Right atrium auricular region (tissue), 2 donors: ENCODE measurements around the gene RGS6. TPM values are rescaled to one million over a fixed set of nuclear protein-coding genes. Genes with fewer than 3 reads are reported as not detected.
"Not testable (repeated sequence)": the region's sequence is repeated elsewhere in the genome, so short reads cannot be mapped to it uniquely, and the experiment has no call there.

Experiments used
- DNase-seq: peaks from one replicate; pipeline ENCODE4 v3.0.0-alpha.2; 2019; ENCODE audit warnings: low spot score
- H3K27ac ChIP-seq, 2 donors: fragments of 200-600 bp; sonication (generic); 1 replicate in 1 of 2; 2 replicates in 1 of 2; pipeline ENCODE4 v1.5.1; 2016 to 2019
- H3K27me3 ChIP-seq, 2 donors: fragments of 200-600 bp; sonication (generic); one replicate each; pipeline versions ENCODE4 v1.5.1 to v1.6.0; 2017 to 2019
- H3K36me3 ChIP-seq: fragments of 200-600 bp; sonication (generic); one replicate; pipeline ENCODE4 v1.5.1; 2016
- H3K4me1 ChIP-seq, 2 donors: fragments of 200-600 bp; sonication (generic); one replicate each; pipeline versions ENCODE4 v1.5.1 to v1.6.0; 2017 to 2019
- H3K4me3 ChIP-seq, 2 donors: fragments of 200-600 bp; sonication (generic); 1 replicate in 1 of 2; 2 replicates in 1 of 2; pipeline ENCODE4 v1.5.1; 2017 to 2019; ENCODE audit warnings: mild to moderate bottlenecking in 1 of 2, moderate library complexity in 1 of 2
- H3K9me3 ChIP-seq, 2 donors: fragments of 200-600 bp; sonication (generic); one replicate each; pipeline ENCODE4 v1.5.1; 2019
- total RNA-seq, 2 donors: library from RNA; depleted of rRNA; stranded (reverse); fragments of >200 nt; gene quantifications; one replicate each; pipeline ENCODE4 v1.1.0, GENCODE V29; 2016
- TF ChIP-seq, protein P1 (sequence below), 2 donors: fragments of 200-600 bp; sonication (generic); IDR thresholded peaks; one replicate each; pipeline ENCODE4 v1.5.1; 2019; ENCODE audit warnings: antibody characterized with exemption in 2 of 2

Gene RGS6
- total RNA-seq, 2 donors from 2014 or later, result 12.1 to 13.1 TPM

DNA sequence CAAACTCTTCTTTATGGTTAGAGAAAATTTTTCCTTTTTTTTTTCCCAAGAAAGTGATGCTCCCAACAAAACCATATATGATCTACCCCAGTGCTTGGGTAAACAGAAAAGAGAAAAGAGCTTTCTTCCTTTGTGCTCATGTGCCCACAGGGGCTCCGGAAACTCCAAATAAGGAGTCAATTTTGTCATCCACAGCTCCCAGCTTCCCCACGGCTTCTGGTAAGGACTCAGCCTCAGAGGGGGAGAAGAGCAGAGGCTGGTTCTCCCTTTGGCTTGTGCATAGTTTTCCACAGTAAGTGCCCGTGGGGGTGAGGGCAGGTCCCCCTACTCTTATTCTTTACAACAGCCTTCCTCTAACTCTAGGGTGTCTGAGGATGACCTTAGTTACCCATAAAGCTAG is 13.3 kb upstream of the RGS6 start:
- no peak for DNase-seq
- Histone ChIP-seq H3K27me3 (no peaks in the 10 kb centered on the region), H3K36me3 (no peaks in the 10 kb centered on the region), H3K27ac (no peak overlapping the region), H3K4me1 (no peaks in the 10 kb centered on the region), H3K4me3 (no peak overlapping the region), H3K9me3 (no peaks in the 10 kb centered on the region)
- TF ChIP-seq, protein P1, sequence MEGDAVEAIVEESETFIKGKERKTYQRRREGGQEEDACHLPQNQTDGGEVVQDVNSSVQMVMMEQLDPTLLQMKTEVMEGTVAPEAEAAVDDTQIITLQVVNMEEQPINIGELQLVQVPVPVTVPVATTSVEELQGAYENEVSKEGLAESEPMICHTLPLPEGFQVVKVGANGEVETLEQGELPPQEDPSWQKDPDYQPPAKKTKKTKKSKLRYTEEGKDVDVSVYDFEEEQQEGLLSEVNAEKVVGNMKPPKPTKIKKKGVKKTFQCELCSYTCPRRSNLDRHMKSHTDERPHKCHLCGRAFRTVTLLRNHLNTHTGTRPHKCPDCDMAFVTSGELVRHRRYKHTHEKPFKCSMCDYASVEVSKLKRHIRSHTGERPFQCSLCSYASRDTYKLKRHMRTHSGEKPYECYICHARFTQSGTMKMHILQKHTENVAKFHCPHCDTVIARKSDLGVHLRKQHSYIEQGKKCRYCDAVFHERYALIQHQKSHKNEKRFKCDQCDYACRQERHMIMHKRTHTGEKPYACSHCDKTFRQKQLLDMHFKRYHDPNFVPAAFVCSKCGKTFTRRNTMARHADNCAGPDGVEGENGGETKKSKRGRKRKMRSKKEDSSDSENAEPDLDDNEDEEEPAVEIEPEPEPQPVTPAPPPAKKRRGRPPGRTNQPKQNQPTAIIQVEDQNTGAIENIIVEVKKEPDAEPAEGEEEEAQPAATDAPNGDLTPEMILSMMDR (IDR thresholded peaks at IDR 0.05), result no peak

- H3K4me3 ChIP-seq, result no peak overlapping the region
- no peaks in the 10 kb centered on the region for H3K27me3 ChIP-seq
- H3K36me3 ChIP-seq, result no peaks in the 10 kb centered on the region
- no peaks in the 10 kb centered on the region for H3K4me1 ChIP-seq
- H3K27ac ChIP-seq, result no peak overlapping the region
- no peak for DNase-seq
- TF ChIP-seq, protein P1 (IDR thresholded peaks at IDR 0.05), result no peak
- H3K9me3 ChIP-seq, result no peaks in the 10 kb centered on the region
Measured at GRCh38 chr14:71923513-71923912, 8.7 kb upstream of the RGS6 start.

GRCh38 chr14:71931492-71932228 is 569 bp upstream of the RGS6 start:
- H3K27me3 ChIP-seq, result no peaks in the 10 kb centered on the region
- H3K27ac ChIP-seq, result peak overlapping the region; percentile 61 to 75
- no peak for DNase-seq

DNA sequence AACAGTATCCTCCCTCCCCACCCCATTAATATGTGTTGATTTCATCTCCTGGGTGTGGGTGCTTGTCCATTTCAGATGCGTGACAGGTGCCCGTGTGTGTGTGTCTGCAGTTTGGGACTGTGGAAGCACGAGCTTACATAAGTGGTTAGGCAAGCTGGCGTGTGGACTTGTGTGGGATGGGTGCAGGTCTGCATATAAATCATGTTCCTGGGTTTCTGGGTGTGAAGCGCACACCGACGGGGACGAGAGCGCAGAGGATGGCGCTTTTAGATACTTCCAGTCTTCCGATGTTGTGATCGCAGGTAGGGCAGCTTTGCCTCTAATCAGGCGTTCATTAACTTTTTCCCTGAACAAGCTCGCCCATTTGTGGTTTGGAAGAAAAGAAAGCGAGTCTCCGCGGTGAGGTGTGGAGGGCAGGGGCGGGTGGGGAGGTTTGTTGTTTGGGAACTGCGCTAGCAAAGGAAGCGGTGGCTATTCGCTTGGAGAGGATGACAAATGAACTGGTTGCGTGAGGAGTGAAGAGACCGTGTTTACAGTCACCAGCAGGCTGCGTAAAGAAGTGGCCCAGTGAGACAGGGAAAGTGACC is 865 bp downstream of the RGS6 start:
- Histone ChIP-seq H3K4me1 (no peaks in the 10 kb centered on the region), H3K4me3 (peak overlapping the region; percentile 51 to 67), H3K27ac (peak overlapping the region; percentile 61 to 75), H3K36me3 (no peaks in the 10 kb centered on the region), H3K27me3 (no peaks in the 10 kb centered on the region), H3K9me3 (no peaks in the 10 kb centered on the region)
- DNase-seq, result no peak
- TF ChIP-seq, protein P1 (IDR thresholded peaks at IDR 0.05), result peak in 1 of 2 donors; percentile 13

More at GRCh38 chr14:71931492-71932228, 569 bp upstream of the RGS6 start:
- TF ChIP-seq, protein P1 (IDR thresholded peaks at IDR 0.05), result peak in 1 of 2 donors; percentile 45
- Histone ChIP-seq H3K9me3 (no peaks in the 10 kb centered on the region), H3K4me3 (peak overlapping the region; percentile 51 to 67), H3K4me1 (no peaks in the 10 kb centered on the region), H3K36me3 (no peaks in the 10 kb centered on the region)

- H3K27ac ChIP-seq, H3K27me3 ChIP-seq, H3K36me3 ChIP-seq, H3K4me1 ChIP-seq, DNase-seq, H3K4me3 ChIP-seq: not testable (repeated sequence)
- peaks cover 0 to 10% of the 10 kb centered on the region in 2 donors for H3K9me3 ChIP-seq
Measured at GRCh38 chr14:71938273-71938672, 6.0 kb downstream of the RGS6 start.

DNA sequence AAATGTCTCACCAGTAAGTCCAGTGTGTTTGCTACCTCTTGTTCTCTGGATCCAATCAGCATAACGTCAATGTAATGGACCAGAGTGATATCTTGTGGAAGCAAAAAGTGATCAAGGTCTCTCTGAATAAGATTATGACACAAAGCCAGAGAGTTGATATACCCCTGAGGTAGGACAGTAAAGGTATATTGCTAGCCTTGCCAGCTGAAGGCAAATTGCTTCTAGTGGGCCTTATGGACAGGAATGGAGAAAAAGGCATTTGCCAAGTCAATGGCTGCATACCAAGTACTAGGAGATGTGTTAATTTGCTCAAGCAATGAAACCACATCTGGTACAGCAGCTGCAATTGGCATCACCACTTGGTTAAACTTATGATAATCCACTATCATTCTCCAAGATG is 7.1 kb downstream of the RGS6 start:
- H3K9me3 ChIP-seq, result peaks cover 0 to 10% of the 10 kb centered on the region in 2 donors
- not testable (repeated sequence) for H3K27me3 ChIP-seq, DNase-seq, H3K4me3 ChIP-seq, H3K4me1 ChIP-seq, H3K36me3 ChIP-seq, H3K27ac ChIP-seq

DNA sequence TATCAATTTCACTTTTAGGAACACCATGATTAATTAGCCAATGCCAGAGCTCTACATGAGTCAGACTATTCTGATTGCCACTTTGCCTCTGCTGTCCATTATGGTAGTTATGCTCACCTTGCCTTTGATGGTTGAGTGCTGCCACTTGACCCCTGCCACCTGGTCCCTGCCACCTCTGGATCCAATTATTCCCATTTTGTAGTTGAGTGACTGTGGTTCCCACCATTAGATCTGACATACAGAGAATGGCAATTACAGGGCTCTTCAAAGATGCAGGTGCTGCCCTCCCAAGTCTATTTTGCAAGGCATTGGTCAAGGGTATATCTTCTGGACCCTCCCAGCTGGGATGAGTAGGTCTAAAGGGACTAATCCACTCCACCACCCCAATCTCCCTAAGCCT is 8.3 kb downstream of the RGS6 start:
- not testable (repeated sequence) for H3K4me3 ChIP-seq, H3K27me3 ChIP-seq, H3K27ac ChIP-seq, H3K4me1 ChIP-seq, H3K36me3 ChIP-seq, DNase-seq
- peaks cover 0 to 10% of the 10 kb centered on the region in 2 donors for H3K9me3 ChIP-seq

GRCh38 chr14:71941616-71942015 is 9.4 kb downstream of the RGS6 start:
- not testable (repeated sequence) for H3K27me3 ChIP-seq, H3K4me3 ChIP-seq

More at GRCh38 chr14:71941616-71942015, 9.4 kb downstream of the RGS6 start:
- not testable (repeated sequence) for H3K4me1 ChIP-seq, DNase-seq, H3K27ac ChIP-seq, H3K36me3 ChIP-seq
- H3K9me3 ChIP-seq, result peaks cover 0 to 10% of the 10 kb centered on the region in 2 donors
